Sigmoid colon (tissue), 7 donors: ENCODE measurements around the gene CALHM1. TPM values are rescaled to one million over a fixed set of nuclear protein-coding genes. Genes with fewer than 3 reads are reported as not detected.

Experiments used
- DNase-seq: peaks from one replicate; pipeline ENCODE4 v3.0.0-alpha.2; 2019
- H3K27ac ChIP-seq, 4 donors: fragments of 200-600 bp; sonication (generic); one replicate each; pipeline ENCODE4 v1.5.1; 2016 to 2019; ENCODE audit warnings: mild to moderate bottlenecking in 1 of 4
- H3K27me3 ChIP-seq, 3 donors: fragments of 200-600 bp; sonication (generic); one replicate each; pipeline ENCODE4 v1.5.1; 2019; ENCODE audit warnings: mild to moderate bottlenecking in 1 of 3
- H3K36me3 ChIP-seq, 4 donors: fragments of 200-600 bp; sonication (generic); one replicate each; pipeline ENCODE4 v1.5.1; 2016 to 2019
- H3K4me1 ChIP-seq, 4 donors: fragments of 200-600 bp; sonication (generic); one replicate each; pipeline ENCODE4 v1.5.1; 2017 to 2019
- H3K4me3 ChIP-seq, 4 donors: fragments of 200-600 bp; sonication (generic); one replicate each; pipeline ENCODE4 v1.5.1; 2017 to 2019; ENCODE audit warnings: mild to moderate bottlenecking in 2 of 4, moderate library complexity in 1 of 4
- H3K9me3 ChIP-seq, 4 donors: fragments of 200-600 bp in 3 of 4; sonication (generic) in 3 of 4; one replicate each; pipeline versions ENCODE4 v1.5.1 to v1.6.1; 2013 to 2019
- EP300 ChIP-seq, 4 donors: sonication (generic); formaldehyde crosslinking; IDR thresholded peaks; one replicate each; pipeline ENCODE4 v1.6.1; 2017; ENCODE audit warnings: antibody characterized with exemption in 4 of 4
- POLR2A ChIP-seq, 2 donors: fragments of 450-650 bp; IDR thresholded peaks; one replicate each; pipeline ENCODE4 v1.6.1; 2016; ENCODE audit warnings: antibody characterized with exemption in 2 of 2, mild to moderate bottlenecking in 2 of 2, moderate library complexity in 2 of 2
- POLR2AphosphoS5 ChIP-seq, 4 donors: sonication (generic); formaldehyde crosslinking; IDR thresholded peaks; one replicate each; pipeline ENCODE4 v1.6.1; 2017; ENCODE audit warnings: antibody characterized with exemption in 4 of 4
- WGBS, 2 donors: extraction: QIAGEN DNeasy Blood & Tissue Kit; methylation state at CpG; one replicate each; pipeline ENCODE4 v1.1.7; 2013; 5-methylcytosine and 5-hydroxymethylcytosine counted together
- intact Hi-C: fragments of 100-400 bp; cut with DNase I; formaldehyde crosslinking; loops from one replicate; pipeline ENCODE4 v1.15.1; 2023
- polyA plus RNA-seq, 3 donors: library from polyadenylated mRNA; stranded (reverse); fragments of 200-250 nt; gene quantifications; one replicate each; pipeline ENCODE4 v1.2.3, GENCODE V29; 2013
- total RNA-seq, 4 donors: library from RNA; depleted of rRNA; stranded (reverse); fragments of >200 nt; gene quantifications; one replicate each; pipeline ENCODE4 v1.1.0, GENCODE V29; 2016
- TF ChIP-seq, protein P1 (sequence below), 4 experiments: fragments of 450-650 bp in 3 of 4; fragments of 200-600 bp in 1 of 4; IDR thresholded peaks; one replicate each; pipeline ENCODE4 v1.5.1; 2016 to 2019; ENCODE audit warnings: antibody characterized with exemption in 4 of 4, mild to moderate bottlenecking in 3 of 4, moderate library complexity in 2 of 4
- donor health status: healthy with polysubstance abuse.
- donor health status: Bipolar disorder and iron deficiency.
- donor health status: healthy.

CALHM1 gene
- total and polyA plus RNA-seq, 7 donors, result 0.07 TPM; not detected in 6

- WGBS, 2 donors, result 86 to 92% methylated on average over 9 of the region's 9 CpGs
- peaks cover 11 to 91% (median 40%) of the 10 kb centered on the region in 4 donors for H3K36me3 ChIP-seq
- H3K9me3 ChIP-seq, result no peaks in the 10 kb centered on the region
- no peaks in the 10 kb centered on the region for H3K27me3 ChIP-seq
- H3K4me1 ChIP-seq, result peaks cover 0 to 44% (median 20%) of the 10 kb centered on the region in 4 donors
- H3K4me3 ChIP-seq, result no peak overlapping the region
- DNase-seq, result no peak
- H3K27ac ChIP-seq, result peak overlapping the region; percentile 66 to 88 (median 76)
- intact Hi-C loops, result no loop called here
- no peak for TF ChIP-seq EP300 (IDR thresholded peaks at IDR 0.05)
- TF ChIP-seq, protein P1, sequence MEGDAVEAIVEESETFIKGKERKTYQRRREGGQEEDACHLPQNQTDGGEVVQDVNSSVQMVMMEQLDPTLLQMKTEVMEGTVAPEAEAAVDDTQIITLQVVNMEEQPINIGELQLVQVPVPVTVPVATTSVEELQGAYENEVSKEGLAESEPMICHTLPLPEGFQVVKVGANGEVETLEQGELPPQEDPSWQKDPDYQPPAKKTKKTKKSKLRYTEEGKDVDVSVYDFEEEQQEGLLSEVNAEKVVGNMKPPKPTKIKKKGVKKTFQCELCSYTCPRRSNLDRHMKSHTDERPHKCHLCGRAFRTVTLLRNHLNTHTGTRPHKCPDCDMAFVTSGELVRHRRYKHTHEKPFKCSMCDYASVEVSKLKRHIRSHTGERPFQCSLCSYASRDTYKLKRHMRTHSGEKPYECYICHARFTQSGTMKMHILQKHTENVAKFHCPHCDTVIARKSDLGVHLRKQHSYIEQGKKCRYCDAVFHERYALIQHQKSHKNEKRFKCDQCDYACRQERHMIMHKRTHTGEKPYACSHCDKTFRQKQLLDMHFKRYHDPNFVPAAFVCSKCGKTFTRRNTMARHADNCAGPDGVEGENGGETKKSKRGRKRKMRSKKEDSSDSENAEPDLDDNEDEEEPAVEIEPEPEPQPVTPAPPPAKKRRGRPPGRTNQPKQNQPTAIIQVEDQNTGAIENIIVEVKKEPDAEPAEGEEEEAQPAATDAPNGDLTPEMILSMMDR (IDR thresholded peaks at IDR 0.05), result no peak
- TF ChIP-seq POLR2A (IDR thresholded peaks at IDR 0.05), result no peak
- TF ChIP-seq POLR2AphosphoS5 (IDR thresholded peaks at IDR 0.05), result no peak
These were observed 13.3 kb downstream of the CALHM1 start for GRCh38 chr10:103445366-103445765.

- WGBS, 2 donors, result 88 to 89% methylated on average over 10 of the region's 10 CpGs
- H3K27ac ChIP-seq, result peak overlapping the region in 1 of 4 donors; percentile 82
- no peaks in the 10 kb centered on the region for H3K27me3 ChIP-seq
- TF ChIP-seq POLR2AphosphoS5 (IDR thresholded peaks at IDR 0.05), result no peak
- intact Hi-C loops, result no loop called here
- no peak for DNase-seq
- H3K4me1 ChIP-seq, result peaks cover 0 to 39% (median 11%) of the 10 kb centered on the region in 4 donors
- no peaks in the 10 kb centered on the region for H3K9me3 ChIP-seq
- peaks cover 11 to 97% (median 49%) of the 10 kb centered on the region in 4 donors for H3K36me3 ChIP-seq
- no peak overlapping the region for H3K4me3 ChIP-seq
These were observed 14.2 kb downstream of the CALHM1 start for GRCh38 chr10:103444478-103444877.

GRCh38 chr10:103443475-103444185 lies 15.1 kb downstream of the CALHM1 start:
- Histone ChIP-seq H3K36me3 (peaks cover 11 to 99% (median 50%) of the 10 kb centered on the region in 4 donors), H3K27me3 (no peaks in the 10 kb centered on the region), H3K27ac (peak overlapping the region in 1 of 4 donors; percentile 29), H3K9me3 (no peaks in the 10 kb centered on the region), H3K4me1 (peaks cover 0 to 30% (median 3%) of the 10 kb centered on the region in 4 donors), H3K4me3 (no peak overlapping the region)
- no peak for DNase-seq
- no peak for TF ChIP-seq EP300 (IDR thresholded peaks at IDR 0.05)
- TF ChIP-seq POLR2AphosphoS5 (IDR thresholded peaks at IDR 0.05), result no peak
- no peak for TF ChIP-seq POLR2A (IDR thresholded peaks at IDR 0.05)
- TF ChIP-seq, protein P1 (IDR thresholded peaks at IDR 0.05), result no peak
- WGBS, 2 donors, result 93% methylated on average over 23 of the region's 23 CpGs
- intact Hi-C loops, result no loop called here

DNA sequence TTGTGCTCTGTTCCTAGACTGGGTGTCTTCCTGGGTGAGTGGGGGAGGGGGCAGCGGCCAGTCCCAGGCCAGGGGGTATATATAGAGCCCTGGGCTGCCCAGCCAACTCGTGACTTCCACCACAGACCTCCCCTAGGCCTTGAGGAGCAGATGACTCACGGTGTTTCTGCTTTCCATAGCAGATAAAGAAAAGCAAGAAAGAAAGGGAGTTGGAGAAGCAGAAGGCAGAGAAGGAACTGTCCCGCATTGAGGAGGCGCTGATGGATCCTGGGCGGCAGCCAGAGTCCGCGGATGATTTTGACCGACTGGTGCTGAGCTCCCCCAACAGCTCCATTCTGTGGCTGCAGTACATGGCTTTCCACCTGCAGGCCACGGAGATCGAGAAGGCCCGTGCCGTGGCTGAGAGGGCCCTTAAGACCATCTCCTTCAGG lies 16.7 kb downstream of the CALHM1 start:
- no peak overlapping the region for H3K4me3 ChIP-seq
- H3K9me3 ChIP-seq, result no peaks in the 10 kb centered on the region
- peak overlapping the region in 2 of 4 donors; percentile 24 to 41 for H3K27ac ChIP-seq
- WGBS, 2 donors, result 86 to 87% methylated on average over 13 of the region's 13 CpGs
- H3K4me1 ChIP-seq, result peaks cover 0 to 16% (median 0%) of the 10 kb centered on the region in 4 donors
- peaks cover 21 to 100% (median 58%) of the 10 kb centered on the region in 4 donors for H3K36me3 ChIP-seq
- DNase-seq, result no peak
- TF ChIP-seq, protein P1 (IDR thresholded peaks at IDR 0.05), result no peak
- no peak for TF ChIP-seq POLR2A (IDR thresholded peaks at IDR 0.05)
- no peak for TF ChIP-seq EP300 (IDR thresholded peaks at IDR 0.05)
- TF ChIP-seq POLR2AphosphoS5 (IDR thresholded peaks at IDR 0.05), result no peak
- no peaks in the 10 kb centered on the region for H3K27me3 ChIP-seq
- intact Hi-C loops, result no loop called here

DNA sequence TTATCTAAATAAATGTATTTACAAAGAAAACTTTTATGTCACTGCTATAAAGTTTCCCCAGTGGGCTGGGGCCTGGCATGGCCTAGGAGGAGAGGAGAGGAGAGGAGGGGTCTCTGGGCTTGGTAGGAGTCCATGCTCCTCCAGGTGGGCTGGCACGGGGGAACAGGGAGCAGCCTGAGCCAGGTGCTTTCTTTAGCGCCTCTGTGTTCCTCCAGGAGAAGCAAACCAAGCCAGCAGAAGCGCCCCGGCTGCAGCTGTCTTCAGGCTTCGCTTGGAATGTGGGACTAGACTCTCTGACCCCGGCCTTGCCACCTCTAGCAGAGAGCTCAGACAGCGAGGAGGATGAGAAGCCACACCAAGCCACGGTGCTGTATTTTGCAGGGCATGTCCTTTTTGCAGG lies 17.1 kb downstream of the CALHM1 start:
- no peak overlapping the region for H3K4me3 ChIP-seq
- H3K36me3 ChIP-seq, result peaks cover 24 to 100% (median 57%) of the 10 kb centered on the region in 4 donors
- no peaks in the 10 kb centered on the region for H3K27me3 ChIP-seq
- no peak overlapping the region for H3K27ac ChIP-seq
- peaks cover 0 to 12% (median 0%) of the 10 kb centered on the region in 4 donors for H3K4me1 ChIP-seq
- intact Hi-C loops, result no loop called here
- no peaks in the 10 kb centered on the region for H3K9me3 ChIP-seq
- TF ChIP-seq POLR2AphosphoS5 (IDR thresholded peaks at IDR 0.05) (no peak), EP300 (IDR thresholded peaks at IDR 0.05) (no peak), POLR2A (IDR thresholded peaks at IDR 0.05) (no peak)
- TF ChIP-seq, protein P1 (IDR thresholded peaks at IDR 0.05), result no peak
- DNase-seq, result no peak
- 82 to 85% methylated on average over 8 of the region's 8 CpGs for whole genome bisulfite sequencing, 2 donors
